ENCODE results near the gene MYLK4.
A peak's percentile ranks its signal among the peaks of the same experiment; 100 is the strongest.

The MYLK4 gene

DNA sequence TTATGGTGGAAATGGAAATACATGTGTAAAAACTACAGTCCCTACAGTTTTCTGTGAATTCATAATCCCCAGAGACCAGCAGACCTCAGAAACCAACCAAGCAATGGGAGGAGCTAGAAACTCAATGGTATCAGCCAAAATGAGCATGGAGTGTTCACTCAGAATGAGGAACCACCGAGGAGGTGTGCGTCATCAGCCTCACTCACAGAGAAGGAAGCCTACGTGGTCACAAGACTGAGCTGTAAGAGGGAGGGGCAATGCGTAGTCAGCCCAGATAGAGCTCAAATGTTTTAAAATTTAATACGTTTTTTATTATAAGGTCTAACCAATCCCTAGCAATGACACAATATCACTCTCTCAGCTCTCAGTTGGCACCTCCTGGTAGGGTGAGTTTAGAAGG lies 17.4 kb downstream of the MYLK4 start:
- DNase-seq (ENCODE audit: low spot score) = no peak

DNA sequence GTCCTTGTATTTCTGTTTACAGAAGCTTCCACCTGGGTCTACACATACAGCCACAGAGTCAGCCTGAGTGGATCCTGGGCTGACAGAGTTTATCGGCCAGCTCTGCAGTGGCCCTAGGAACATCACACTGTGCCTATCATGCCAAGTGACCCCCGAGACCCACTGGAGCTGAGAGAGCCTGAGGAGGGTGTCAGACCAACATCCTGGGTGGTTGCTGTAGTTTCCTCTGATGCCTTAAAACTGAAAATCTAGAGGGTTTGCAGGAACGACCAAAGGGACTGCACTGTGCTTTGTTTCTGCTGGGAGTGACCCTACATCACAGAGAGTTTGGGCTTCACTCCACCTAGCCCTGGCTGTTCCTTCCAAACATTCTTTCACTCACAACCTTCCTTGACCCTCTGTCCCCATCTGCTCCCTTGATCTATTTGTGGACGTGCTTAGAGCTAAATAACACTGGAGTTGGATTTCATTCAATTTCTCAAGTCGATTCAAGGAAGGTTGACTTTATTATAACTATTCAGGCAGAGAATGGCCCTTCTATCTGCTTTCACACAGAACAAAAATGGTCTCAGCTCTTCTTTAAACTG lies 18.1 kb downstream of the MYLK4 start:
- peak; percentile 22 for DNase-seq (ENCODE audit: low spot score)

DNA sequence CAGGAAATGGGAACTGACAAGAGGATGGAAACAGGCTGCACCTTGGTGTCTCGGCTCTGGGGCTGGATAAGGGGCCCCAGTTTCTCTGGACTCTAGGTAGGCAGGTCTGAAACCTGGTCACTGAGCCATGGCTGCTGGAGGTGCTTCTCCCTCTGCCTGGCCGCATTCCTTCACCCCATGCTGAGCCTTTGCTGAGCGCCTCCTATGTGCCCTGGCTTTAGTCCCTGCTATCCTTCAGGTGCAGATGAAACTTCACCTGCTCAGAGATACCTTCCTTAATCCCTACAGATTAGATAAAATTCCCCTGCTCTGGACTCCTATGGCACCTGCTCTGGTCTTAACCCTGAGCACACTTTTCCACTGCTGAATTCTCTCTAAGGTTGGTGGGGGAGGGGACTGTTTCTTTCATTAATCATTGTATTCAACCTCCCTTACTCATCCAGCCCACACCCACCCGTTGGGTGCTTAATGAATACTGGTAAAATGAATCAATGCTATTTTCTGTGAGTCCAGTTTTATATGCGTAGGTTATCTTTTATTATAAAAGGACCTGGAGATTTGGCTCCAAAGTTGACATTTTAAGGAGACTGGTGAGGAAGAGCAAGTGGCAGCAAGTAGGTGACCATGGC lies 19.3 kb downstream of the MYLK4 start:
- no peak for DNase-seq (ENCODE audit: low spot score)

DNA sequence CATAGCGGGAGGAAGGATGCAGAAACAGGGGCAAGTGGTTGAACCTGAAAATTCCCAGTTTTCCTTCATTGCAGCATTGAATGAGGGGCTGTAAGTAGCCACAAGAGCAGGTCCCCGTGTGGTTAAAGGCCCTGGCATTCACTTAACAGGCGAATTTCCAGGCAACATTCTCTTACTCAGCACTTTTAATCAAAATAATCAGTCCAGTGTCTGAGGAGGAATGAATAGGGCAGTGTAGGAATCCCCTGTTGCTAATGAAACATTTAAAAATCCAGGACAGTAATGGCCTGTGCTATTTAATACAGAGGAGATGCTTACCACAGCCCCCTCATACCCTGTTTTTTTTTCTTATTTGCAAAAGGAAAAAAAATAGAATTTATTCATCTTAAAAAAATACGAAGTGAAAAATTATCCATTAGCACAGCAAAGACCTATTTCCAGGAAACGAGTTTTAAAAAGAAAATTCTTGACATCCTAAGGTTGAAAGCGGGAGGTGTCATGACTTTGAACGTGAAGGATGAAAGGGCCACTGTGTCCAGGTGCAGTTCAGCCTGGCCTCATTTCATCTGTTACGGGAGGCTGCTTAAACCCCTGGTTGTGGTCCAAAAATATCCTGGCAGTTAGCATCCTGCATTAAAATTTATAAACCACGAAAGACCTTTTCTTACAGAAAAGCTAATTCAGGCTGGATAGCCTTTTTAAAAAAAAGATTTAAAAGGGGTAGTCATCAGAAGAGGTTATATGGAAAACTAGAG lies 20.2 kb downstream of the MYLK4 start:
- DNase-seq (ENCODE audit: low spot score) = no peak

DNA sequence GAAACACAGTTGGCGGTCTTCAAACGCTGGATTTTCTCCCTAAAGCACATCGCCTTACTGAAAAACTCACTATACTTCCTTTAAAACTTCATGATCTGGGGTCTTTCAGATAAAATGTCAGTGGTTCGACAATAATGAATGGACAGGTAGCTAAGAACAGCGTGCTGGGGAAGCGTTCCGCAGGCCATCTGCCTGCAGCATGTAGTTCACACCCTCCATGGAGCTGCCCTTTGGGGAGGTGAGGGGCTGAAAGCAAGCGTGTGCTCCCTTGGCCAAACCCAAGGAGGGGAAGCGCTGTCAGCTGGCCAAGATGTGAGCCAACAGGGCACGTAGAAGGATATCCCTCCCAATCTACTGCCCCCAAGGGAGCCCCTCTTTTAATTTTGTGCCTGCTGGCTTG lies 20.8 kb downstream of the MYLK4 start:
- DNase-seq (ENCODE audit: low spot score) = no peak

DNA sequence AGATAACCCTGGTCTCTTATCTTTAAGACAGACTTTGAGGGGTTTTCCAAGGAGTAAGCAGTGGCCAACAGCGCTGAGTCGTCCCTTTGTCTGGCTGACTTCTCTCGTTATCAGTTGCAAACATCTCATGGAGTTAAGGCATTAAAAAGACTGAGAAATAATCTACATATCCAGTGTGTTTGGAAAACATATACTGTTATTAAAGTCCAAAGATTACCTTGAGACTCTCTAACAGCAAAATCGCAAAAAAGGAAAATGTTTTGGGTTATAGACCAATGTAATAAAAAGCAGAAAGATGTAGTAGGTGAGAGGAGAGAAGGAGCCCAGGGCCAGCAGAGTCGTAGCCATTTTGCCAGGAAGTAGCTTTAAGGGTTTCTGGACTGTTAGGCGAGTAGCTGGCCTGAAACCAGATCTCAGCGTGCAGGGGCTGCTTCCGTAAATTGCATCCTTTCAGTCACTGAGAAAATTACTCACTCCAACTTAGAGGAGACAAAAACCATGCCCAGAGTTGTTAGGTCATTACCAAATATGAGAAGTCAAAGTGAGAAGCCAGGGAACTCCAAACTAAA lies 24.6 kb downstream of the MYLK4 start:
- no peak for DNase-seq (ENCODE audit: low spot score)

DNA sequence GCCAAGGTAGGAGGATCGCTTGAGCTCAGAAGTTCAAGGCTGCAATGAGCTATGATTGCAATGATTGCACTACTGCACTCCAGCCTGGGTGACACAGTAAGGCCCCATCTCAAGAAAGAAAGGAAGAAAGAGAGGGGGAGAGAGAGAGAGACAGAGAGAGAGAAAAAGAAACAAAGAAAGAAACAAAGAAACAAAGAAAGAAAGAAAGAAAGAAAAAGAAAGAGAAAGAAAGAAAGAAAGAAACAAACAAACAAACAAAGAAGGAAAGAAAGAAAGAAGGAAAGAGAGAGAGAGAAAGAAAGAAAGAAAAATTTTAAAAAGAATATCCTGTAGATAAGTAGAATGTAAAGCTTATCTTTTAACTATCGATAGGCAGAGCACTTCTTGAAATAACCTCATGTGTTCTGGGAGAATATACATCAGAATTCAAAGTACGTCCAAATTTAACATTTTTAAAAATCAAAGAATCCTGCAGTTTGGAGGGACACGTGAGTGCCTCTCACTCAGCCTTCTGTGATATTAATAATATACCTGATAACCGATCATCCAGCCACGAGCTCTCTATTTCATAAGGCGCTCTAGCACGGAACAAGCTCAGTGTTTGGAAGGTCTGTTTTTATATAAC lies 25.2 kb downstream of the MYLK4 start:
- DNase-seq (ENCODE audit: low spot score) = no peak

DNA sequence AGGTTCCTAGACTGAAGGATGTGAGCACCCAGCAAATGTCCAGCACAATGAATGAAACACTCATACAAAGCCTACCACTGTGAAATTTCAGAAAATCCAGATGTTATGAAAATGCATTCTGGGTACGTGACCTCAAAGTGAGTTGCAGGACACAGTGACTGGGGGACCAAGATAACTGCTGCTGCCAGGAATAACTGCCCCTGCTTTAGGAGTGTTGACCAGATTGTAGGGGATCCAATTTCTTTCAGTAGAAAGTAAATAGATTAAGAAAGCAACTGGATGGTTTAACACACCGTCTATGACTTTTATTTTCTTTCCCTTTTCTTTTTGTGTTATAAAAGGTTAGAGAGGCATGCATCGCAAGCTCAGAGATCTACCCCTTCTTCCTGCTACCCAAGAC lies 29.5 kb downstream of the MYLK4 start:
- no peak for DNase-seq (ENCODE audit: low spot score)

DNA sequence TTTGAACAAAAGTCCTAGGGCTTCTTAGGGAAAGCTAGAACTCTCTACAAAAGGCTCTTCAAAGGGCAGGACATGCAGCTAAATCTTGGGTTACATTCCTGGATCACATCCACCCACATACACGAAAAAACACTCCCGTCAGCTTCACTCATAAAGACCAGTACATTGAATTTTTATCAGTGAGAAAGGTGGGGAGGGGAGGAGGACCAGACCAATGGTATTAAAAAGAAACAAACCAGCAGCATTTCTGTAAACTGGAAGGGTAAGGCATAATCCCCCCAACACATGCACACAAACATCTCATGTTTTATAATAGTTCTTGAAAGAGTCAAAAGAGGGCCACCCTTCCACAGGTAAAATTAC lies 31.6 kb downstream of the MYLK4 start:
- DNase-seq (ENCODE audit: low spot score) = no peak

DNA sequence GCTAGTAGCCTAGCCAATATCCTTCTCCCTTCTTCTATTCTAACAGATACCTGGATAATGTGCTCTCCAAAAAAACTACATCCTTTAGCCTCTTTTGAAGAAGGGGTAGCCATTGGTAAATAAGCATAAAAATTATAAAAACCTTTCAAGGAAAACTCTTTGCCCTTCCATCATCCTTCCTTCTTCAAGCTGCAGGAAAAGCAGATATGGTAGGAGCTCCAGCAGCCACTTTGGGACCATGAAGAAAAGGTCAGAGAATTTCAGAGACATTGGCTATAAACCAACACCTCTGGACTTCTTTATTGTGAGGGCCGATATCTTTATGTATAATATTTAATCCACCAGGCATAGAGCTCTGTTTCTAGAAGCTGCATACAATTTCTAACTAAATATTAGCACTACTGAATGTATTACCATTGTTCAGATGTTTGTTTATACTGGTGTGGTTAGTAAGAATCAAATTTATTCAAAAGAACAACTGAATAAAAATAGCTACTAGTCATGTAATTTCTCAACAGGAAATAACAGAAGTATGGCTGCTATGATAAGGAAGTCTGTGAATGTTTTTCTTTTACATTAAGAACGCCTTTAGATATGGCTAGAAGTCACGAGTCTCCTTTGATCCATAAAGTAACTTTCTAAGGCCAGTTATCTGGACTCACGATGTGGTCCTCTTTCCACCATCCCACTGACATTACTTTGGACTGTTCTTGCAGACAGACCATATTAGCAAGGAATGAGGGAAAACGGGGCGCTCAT lies 32.2 kb downstream of the MYLK4 start:
- no peak for DNase-seq (ENCODE audit: low spot score)

DNA sequence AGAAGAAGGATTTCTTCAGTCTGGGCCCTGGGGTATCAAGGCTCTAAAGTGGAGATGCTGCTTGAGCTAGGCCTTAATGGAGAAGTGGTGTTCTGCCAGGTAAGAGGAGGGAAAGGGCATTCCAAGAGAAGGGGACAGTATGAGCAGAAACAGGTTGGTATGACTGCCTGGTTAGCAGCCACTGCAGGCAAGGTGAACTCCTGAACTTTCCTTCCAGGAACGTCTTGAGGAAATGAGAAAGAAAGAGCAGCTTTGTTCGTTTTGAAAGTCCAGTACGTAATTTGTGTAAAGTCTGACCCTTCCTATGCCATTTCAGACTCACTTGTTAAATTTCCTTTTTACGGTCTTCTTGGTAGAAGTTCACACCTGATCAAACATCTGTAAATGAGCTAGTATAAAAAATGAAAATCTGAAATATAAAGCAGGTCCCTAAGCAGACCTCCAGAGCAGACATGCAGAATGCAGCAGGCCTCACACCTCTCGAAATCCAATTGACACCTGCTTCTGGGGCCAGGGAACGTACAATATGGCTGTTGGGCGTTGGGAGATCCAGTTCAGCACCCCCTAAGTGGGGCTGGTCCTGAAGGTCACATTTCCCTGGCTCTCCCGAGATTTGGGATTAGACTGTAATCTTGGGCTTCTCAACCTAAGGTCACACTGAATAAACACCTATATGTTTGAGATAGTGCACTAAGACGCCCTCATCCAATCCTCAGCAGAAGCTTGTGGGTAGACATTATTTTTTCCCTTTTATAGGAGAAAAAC lies 33.6 kb downstream of the MYLK4 start:
- DNase-seq (ENCODE audit: low spot score) = no peak

DNA sequence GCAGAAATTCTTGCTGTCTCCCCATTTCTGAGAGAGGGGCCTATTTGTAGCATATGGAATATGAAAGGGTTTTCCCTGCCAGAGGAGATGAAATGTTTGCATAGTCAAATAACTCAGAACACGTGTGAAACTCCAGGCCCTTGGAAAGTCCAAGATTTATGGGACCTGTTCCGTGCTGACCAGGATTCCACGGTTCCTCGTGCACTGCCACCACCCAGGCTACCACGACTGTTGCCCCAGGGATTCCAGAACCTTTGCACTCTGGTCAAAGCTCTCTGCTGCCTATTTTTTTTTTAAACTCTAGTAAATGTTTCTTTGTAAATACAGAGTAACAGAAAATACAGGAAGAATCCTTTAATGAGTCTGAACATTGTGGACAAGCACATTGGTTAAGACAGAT lies 35.0 kb downstream of the MYLK4 start:
- DNase-seq (ENCODE audit: low spot score) = no peak

DNA sequence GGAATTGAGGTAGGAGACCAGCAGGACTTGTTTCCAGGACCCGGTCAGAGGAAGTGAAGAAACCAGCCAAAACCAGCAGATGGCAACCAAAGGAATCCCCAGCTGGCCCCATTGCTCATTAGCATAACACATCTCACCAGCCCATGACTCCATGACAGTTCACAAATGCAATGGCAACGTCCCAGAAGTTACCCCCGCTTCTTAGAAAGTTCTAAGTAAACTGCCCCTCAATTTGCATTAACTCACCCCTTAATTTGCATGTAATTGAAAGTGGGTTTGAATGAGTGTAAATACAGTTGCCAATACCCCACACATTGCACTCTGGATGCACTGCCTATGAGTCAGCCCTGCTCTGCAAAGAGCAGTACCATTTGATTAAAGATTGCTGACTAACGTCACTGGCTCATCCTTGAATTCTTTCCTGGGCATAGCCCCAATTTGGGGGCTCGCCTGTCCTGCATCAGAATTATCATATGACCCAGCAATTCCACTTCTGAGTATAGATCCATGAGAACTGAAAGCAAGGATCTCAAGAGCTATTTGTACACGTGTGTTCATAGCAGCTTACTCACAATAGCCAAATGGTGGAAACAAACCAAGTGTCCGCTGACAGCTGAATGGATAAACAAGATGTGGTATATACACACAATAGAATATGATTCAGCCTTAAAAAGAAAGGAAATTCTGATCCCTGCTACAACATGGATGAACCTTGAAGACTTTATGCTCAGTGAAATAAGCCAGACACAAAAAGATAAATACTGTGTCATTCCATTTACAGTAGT lies 36.4 kb downstream of the MYLK4 start:
- DNase-seq (ENCODE audit: low spot score) = no peak

DNA sequence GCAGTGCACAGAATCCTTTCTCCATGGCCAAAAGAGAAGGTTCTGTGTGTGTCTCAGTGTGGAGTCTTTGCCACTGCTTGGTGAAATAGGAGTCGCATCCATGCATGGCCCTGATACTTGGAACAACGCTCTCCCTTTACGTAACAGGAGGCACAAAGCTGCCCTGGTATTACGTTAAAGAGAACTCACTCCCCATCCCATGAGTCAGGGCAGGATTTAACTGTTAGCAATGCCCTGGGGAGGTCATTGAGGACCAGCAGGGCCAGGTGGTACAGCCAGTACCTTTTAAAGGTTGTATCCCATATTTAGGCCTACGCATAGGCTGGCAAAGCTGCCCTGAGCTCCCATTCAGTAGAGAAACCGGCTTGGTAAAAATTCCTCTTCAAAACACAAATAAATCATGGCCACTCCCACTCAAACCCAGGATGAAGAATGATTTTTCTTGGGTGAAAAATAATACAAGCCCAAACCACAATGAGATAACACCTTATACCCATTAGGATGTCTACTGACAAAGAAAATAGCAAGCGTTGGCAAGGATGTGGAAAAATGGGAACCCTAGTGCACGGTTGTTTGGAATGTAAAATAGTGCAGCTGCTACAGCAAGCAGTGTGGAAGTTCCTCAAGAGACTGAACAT lies 37.1 kb downstream of the MYLK4 start:
- no peak for DNase-seq (ENCODE audit: low spot score)

DNA sequence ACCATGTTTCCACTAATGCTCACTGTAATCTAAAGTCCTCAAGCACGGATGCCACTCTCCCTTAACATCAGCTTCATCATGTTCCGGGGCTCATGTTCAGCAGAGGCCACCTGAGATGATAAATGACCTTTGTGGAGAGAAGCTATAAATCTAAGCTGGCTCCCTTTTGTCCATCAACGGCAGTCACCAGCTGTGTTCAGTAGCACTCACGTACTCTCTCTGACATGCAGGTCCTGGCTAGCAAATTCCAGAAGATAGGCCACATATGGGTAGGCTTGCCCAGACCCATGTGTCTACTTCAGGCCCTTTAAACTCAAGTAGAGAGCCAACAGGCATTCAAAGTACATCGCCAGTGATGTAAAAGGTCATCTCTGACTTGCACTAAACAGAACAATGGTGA lies 38.6 kb downstream of the MYLK4 start:
- DNase-seq (ENCODE audit: low spot score) = no peak

DNA sequence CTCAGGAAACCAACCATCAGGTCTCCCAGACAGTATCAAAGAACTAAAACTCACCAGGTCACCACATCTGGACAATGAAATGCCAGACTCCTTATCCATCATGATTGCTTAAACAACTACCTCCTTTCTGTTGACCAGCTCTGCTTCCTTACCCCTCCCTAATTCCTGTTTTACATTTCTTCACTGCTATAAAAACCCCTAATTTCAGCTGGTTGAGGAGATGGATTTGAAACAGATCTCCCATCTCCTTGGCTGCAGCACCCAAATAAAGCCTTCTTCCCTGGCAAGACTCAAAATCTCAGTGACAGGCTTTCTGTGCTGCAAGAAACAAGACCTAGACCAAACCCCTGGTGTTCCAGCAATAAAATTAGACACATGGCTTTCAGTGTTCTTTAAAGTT lies 40.3 kb downstream of the MYLK4 start:
- DNase-seq (ENCODE audit: low spot score) = no peak

DNA sequence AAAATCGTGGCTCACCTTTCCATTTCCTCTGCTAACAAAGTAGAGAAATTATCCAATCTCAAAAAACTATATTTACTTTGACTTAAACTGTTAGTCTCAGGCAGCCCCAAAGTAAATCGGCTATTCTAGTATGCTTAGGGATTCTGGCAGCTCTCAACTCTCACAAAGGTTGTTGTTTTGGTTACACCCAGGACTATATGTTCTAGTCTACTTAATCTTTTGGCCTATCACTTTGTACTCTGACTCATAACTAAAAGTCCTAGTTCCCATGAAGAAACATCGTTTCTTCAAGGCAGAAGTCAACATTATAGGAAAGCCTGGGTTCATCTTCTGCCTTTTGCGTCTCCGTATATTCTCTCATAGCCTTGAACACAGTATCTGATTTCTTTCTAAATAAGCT lies 42.3 kb downstream of the MYLK4 start:
- DNase-seq (ENCODE audit: low spot score) = no peak

DNA sequence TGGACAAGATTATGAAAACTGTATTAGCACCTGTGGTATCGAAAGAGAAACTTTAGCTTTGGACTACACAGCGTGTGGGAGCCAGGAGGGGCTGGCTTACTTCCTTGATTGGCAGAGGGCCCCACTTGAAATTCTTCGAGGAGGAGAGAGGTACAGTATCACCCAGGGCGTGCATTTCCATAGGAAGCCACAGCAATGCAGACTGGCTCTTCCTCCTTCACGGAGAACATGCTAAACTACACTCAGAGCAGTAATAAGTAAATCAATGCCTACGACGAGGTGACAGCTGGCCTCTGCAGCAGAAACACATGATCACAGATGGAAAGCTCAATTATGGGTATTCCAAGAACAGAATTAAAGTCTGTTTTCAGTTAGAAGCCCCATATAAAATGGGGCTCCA lies 44.2 kb downstream of the MYLK4 start:
- DNase-seq (ENCODE audit: low spot score) = no peak

DNA sequence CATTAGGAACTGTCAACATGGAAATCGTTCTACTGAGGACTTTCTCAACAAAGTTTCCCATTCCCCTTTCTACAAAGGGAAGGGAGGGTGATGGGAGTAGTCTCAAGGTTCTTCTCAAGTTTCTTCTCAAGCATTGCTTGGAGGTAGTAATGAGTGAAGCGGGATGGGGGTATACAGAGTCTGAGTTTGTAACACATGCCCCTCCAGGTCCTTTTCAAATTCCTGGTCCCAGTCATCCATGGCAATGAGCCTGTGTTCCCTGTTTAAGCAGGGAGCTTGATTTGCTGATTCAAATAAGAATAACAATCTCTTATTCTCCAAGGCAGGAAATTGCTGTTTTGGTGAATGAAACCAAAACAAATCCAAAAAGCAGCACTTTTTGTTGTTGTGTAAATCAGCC lies 45.5 kb downstream of the MYLK4 start:
- no peak for DNase-seq (ENCODE audit: low spot score)

DNA sequence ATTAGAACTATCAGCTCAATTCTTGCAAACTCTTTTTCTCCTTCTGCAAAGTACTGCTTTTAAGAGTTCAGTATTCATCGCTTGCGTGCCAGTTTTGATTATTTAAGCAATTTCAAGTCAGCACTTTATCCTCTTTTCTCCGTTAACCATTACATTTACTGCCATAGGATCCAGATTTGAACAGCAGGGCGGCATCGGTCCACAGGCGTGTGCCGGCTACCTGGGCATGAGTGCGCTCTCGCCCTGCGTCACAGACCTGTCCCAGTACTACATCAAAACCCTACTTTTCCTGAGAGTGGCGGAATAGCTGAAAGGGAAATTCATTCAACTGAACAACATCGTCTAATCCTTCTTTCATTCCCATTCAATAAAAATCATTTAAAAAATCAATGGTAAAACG lies 53.4 kb downstream of the MYLK4 start:
- DNase-seq (ENCODE audit: low spot score) = no peak
